NCI-H1092 treated with DMSO at 0.1 percent for 48 hours (cell line): Measurements from ENCODE around the gene WEE1.
"Not testable (repeated sequence)": the region's sequence is repeated elsewhere in the genome, so short reads cannot be mapped to it uniquely, and the experiment has no call there.

Source experiments
- DNase-seq: peaks from one replicate; lab custom pipeline; 2025; lab: John Stamatoyannopoulos, UW

WEE1 gene

DNA sequence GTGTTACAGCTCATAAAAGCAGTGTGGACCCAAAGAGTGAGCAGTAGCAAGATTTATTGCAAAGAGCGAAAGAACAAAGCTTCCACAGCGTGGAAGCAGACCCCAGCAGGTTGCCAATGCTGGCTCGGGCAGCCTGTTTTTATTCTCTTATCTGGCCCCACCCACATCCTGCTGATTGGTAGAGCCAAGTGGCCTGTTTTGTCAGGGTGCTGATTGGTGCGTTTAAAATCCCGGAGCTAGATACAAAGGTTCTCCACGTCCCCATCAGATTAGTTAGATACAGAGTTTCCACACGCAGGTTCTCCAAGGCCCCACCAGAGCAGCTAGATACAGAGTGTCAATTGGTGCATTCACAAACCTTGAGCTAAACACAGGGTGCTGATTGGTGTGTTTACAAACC, 48.9 kb downstream of the WEE1 start:
- DNase-seq, result not testable (repeated sequence)

- DNase-seq, result not testable (repeated sequence)
Measured at GRCh38 chr11:9623053-9623452, 49.6 kb downstream of the WEE1 start.

- DNase-seq, result no peak
Measured at GRCh38 chr11:9624448-9624847, 51.0 kb downstream of the WEE1 start.

- DNase-seq, result no peak
Measured at GRCh38 chr11:9625162-9625561, 51.7 kb downstream of the WEE1 start.

DNA sequence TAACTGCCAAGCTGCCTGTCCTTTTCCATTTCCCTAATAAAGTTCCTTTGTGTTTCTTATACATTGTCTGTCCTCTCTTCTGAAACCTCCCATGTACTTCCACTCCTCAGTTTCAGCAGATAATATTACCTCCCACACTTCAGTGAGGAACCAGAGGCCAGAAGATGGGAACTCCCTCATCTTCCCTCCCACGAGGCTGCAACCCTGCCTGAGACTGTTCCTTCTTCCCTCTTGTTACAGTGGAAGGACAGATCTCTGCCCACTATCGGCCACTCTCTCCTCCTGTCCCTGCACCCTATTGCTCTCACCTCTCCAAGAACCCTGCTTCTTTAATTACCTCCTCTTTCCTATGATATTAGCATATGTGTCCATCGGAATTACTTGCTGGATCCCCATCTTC, 52.3 kb downstream of the WEE1 start:
- DNase-seq, result no peak

- no peak for DNase-seq
Measured at GRCh38 chr11:9626496-9627394, 53.3 kb downstream of the WEE1 start.

GRCh38 chr11:9629064-9629463, 55.6 kb downstream of the WEE1 start:
- no peak for DNase-seq

DNA sequence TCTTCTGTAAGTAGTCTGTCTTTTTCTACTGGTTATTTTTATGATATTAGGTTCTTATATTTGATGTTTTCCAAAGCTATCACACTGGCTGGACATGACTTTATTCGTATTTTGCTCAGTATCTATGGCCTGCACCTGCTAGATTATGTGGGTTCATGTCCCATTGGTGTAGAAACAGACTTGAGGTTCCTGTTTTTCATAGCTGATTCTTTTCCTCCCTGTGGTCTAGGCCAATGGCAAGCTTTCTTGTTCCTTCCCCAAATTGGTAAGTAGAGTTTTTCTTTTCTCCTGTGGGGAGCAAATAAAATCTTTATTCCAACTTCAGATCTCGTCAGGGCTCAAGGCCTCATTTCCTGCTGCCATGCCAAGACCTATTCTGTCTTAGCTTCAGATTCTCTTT, 60.2 kb downstream of the WEE1 start:
- DNase-seq, result no peak

- DNase-seq, result no peak
Measured at GRCh38 chr11:9636691-9637090, 63.2 kb downstream of the WEE1 start.

DNA sequence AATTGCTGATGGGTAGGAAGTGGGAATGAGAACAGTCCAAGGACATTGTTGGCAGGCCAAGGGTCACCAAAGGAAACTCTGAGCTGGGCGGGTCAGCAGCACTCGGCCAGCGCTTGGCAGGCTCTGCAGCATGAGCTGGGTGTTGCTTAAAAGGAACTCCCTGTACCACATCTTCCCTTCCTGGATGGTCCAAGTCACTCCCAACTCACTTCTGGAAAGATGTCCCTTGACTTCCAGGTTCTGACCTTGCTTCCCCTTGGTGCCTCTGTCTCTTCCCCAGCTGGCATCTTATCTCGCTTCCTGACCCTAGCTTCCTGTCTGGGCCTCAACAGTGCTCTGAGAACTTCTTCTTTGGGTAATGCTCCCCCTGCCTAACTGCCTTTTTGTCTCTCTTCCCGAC, 65.6 kb downstream of the WEE1 start:
- DNase-seq, result no peak
